ENCODE results near the gene TMEM225B.
"Not testable (repeated sequence)": the region's sequence is repeated elsewhere in the genome, so short reads cannot be mapped to it uniquely, and the experiment has no call there.

The TMEM225B gene, protein sequence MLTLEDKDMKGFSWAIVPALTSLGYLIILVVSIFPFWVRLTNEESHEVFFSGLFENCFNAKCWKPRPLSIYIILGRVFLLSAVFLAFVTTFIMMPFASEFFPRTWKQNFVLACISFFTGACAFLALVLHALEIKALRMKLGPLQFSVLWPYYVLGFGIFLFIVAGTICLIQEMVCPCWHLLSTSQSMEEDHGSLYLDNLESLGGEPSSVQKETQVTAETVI

DNA sequence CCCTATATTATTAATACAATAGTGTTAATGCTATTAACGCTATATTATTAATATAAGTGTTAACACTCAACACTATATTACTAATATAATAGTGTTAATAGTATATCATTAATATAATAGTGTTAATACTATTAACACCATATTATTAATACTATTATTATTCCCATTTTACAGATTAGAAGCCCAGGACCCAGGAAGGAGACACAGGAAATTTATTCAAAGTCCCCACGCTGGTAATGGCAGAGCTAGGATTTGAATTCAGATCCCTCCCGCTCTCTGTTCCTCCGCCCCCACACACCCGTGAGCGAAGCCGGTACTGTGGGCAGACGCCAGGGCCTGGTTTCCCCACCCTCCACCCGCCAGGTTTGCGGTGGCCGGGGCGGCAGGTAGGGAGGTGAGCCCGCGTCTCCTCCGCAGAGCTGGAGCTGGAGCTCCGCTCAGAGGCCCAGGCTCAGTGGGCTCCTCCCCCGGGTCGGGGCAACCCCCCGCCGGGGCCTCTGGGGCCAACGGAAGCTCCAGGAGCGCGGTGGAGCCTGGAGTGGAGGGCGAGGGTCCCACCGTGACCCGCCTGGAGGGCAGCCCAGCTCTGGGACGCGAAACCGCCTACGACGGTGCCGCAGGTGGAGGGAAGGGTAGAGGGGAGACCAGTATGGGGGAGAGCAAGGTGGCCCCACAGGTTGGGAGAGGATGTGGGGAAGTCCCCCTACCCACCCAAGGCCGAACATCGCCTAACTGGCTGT, at the start of gene TMEM225B:
Gene TMEM225B (plus strand): TSS at position 506 of the 740 bp plus-strand sequence. CDS start 6,122 bp downstream, outside the sequence.
- no peak for DNase-seq (ENCODE audit: low spot score)

DNA sequence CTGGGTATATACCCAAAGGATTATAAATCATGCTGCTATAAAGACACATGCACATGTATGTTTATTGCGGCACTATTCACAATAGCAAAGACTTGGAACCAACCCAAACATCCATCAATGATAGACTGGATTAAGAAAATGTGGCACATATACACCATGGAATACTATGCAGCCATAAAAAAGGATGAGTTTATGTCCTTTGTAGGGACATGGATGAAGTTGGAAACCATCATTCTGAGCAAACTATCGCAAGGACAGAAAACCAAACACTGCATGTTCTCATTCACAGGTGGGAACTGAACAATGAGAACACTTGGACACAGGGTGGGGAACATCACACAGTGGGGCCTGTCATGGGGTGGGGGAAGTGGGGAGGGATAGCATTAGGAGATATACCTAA, 48.5 kb upstream of the TMEM225B start:
- not testable (repeated sequence) for DNase-seq (ENCODE audit: low spot score)

DNA sequence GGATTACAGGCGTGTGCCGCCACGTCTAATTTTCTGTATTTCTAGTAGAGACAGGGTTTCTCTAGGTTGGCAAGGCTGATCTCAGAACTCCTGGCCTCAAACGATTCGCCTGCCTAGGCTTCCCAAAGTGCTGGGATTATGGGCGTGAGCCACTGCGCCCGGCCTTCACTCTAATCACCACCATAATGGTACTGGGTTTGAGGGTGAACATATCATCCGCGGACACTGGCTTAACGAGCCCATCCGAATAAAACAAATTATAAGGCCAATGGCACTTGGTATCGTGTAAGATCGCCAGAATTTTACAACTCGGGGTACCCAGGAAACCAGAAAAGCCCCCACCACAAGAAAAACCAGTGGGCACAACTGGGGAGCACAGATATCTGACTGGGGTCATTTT, 46.7 kb upstream of the TMEM225B start:
- no peak for DNase-seq (ENCODE audit: low spot score)

DNA sequence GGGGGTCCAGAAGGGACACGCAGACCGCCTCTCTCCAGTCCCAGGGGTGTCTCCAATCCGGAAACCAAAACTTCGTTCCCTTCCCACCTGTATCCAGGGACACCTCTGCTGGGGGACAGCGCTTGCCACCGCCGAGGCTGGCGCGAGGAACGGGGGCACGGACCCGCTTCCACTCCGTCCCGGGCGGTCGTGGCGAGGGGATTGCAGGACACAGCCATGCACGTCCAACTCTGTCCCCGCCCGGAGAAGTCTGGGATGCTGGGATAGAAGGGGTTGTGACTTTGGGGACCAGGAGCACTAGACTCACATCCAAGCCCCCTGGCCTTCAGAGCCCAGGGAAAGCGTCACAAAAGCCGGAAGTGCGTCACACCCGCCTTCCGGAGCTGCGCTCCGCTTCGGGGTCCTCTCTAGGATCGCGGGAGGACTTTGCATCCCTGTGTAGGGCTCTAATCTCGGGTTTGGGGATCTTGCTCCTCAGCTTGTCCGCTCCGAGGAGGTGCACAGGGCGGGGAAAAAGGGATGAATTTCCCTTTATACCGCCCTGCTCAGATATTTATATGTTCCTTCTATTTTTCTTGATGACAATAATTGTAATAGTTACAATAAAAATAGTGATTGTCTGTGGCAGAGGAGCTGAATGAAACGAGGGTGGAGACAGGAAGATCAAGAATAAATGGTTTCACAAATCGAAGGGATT, 46.2 kb upstream of the TMEM225B start, which contains the start of gene FAM200A:
Gene FAM200A (minus strand): TSS at position 348 of the 697 bp plus-strand sequence. CDS start 3,707 bp downstream, outside the sequence.
- peak; percentile 96 for DNase-seq (ENCODE audit: low spot score)

DNA sequence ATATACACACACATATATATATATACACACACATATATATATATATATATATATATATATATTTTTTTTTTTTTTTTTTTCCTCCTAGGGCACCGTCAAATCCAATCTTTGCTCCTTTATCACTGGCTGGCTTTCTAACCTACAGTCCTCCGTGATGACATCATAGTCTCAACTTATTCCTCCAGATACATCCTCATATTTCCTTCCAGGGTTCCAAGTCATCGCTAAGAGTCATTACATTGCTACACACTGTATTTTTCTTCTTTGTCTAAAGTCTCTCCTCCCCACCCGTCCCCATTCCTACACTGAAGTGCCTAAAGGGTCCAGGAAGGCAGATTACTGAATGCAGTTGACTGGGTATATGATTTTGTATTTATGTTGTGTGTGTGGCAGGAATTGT, 45.0 kb upstream of the TMEM225B start:
- DNase-seq (ENCODE audit: low spot score): no peak

DNA sequence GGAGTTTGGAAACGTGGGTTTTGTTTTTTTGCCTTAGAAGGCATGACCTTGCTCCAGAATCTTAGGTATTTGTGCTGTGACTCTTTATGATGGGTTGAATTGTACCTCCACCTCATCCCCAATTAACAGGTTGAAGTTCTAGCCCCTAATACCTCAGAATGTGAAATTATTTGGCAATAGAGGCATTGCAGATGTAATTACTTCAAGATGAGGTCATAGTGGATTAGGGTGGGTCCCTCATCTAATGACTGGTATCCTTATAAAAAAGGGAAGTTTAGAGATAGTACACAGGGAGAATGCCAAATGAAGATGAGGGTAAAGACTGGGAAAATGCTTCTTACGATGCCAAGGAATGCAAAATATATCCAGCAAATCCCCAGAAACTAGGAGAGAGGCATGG, 43.1 kb upstream of the TMEM225B start:
- no peak for DNase-seq (ENCODE audit: low spot score)

DNA sequence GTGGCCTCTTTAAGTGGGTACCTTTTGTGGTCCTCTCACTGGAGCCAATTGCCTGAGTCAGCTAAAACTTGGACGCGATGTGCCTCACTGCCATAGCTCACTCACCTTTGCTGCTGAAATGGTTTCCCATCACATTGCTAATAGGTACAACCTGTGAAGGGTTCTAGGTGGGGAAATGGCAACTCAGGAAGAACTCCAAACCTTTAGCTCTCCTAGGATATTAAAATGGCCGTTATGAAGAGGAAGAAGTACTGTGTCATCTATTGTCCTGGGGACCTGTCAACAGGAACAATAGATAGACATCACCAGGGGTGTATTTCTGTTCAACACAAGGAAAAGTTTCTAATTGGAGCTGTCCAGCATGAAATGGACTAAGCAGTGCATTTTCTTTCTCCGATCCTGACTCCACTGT, 40.9 kb upstream of the TMEM225B start:
- DNase-seq (ENCODE audit: low spot score): no peak

DNA sequence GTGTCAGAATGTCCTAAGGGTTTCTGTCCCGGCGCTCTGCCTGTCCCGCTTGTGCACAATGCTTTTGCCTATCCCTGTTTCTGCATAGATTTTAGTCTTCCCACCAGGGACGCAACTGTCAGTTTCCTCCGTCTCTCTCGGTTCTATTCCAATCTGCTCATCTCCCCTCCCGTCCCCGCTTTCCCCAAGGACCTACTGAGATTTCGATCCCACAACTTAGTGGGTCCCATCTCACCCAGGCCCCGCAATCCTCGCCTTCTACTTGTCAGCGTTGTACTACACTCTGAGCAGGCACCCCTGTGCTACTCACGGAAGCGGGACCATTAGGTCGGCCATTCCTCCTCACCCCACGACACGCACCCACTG, 40.1 kb upstream of the TMEM225B start:
- DNase-seq (ENCODE audit: low spot score): no peak

DNA sequence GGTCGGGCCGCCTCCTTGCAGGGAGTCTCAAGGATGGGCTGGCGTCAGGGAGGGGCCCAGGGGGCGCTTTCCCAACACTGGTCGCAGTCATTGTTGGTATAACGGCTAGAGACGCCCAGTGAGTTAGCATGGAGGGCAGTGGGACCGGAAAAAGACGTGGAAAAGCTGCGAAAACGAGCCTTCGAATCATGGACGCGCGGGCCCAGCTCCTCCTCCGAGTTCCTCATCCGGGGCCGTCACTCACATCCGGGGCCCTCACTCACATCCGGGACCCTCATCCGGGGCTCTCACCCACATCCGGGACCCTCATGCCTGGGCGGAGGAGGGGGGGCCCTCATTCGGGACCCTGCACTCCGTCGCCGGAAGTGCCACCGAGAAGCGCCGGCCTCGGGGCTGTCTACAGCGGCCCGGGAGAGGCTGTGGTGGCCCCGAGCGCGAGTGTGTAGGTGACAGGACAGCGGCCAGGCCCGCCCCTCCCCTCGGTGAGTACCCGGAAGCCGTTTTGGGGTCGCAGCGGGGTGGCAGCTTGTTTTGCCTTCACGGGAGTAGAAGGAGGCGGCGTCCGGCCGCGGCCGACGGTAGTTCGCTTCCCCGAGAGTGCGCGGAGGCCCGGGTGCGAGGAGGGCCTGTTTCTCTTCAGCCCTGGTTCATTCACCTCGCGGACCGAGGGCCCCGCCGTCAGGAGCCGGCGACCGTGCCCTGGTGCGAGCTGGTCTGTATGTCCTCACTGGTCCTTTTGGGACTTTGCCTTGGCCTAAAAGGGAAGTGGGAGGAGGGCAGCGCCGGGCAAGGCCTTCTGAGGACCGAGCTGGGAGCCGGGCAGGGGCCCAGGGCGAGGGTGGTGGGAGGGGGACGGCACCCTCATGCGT, 39.5 kb upstream of the TMEM225B start, which contains the start of gene ZNF655:
Gene ZNF655 (plus strand): TSS at position 337 of the 869 bp plus-strand sequence. CDS start 1,918 bp downstream, outside the sequence.
- DNase-seq (ENCODE audit: low spot score): no peak

DNA sequence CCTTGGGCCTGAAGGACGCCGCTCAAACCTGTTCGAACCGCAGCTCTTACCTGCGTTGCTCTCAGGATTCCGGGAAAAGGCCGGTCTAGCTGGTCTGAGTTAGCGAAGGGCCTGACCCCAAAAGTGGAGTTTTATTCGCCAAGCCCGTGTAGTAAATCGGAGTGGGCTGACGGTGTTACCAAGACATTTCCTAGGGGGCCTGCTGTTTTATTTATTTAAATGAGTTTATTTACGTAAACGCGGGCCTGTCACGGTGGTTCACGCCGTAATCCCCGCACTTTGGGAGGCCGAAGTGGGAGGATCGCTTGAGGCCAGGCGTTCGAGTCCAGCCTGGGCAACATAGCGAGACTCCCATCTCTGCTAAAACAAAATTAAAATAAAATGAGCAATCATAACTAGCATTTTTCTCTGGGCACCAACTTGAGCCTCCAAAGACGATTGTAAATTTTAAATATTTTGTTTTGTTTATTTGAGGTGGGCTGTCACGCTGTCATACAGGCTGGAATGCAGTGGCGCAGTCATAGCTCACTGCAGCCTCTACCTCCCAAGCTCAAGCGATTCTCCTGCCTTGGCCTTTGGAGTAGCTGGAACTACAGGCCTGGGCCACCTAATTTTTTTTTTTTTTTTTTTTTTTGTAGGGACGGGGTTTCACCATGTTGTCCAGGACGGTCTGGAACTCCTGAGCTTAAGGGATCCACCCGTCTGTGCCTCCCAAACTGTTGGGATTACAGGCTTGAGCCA, 38.7 kb upstream of the TMEM225B start:
- DNase-seq (ENCODE audit: low spot score): no peak

DNA sequence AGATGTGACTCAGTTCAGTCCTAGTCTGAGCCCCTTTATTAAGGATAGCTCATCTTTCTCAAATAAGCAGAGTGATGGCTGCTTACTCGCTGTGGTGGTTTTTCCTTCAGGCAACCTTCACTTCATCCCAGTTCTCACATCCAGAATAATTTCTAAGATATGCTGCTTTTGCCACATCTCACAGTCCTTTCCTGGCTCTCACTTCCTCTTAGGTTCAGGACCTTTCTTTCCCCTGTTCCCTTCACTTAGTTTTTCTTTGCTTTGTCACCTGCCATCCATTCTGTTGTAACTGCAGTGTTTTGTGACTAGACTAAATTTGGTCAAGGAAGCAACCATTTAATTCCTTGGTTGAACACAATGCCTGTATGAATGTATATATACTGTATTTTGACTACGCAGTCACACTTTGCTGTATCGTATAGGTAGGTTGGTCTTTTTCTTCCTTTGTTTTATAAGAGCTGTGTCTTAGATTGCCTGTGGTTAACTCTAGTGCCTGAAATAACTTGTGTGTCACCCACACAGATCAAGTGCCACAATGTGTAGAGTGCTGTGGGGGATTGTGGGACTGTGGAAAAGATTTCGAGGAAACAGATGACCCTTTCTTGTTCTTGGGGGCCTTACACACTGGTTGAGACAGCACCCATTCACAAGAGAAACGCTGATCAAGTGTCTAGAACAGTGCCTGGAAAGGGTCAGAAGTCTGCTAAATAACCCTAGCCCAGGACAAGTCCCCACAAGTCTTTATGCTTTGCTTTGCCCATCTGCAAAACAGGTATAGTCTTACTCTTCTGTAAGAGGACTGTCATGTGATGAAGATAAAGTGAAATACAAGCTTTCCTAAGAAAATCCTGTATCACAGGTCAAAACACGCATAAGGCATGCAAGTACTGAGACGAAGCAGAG, 37.0 kb upstream of the TMEM225B start:
- no peak for DNase-seq (ENCODE audit: low spot score)

DNA sequence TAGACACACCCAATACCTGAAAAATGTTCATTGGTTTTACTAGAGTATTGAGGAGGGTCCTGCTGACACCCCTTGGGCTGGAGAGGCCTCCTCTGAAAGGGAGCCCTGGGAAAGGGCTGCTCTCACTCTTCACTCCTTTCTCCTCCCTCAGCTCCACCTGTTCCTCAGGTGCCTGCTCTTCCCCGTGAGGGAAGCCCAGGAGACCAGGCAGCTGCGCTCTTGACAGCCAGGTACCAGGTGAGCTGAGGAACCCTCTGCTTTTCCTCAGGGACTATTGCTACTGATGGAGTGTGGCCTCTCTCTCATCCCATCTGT, 36.4 kb upstream of the TMEM225B start:
- no peak for DNase-seq (ENCODE audit: low spot score)

DNA sequence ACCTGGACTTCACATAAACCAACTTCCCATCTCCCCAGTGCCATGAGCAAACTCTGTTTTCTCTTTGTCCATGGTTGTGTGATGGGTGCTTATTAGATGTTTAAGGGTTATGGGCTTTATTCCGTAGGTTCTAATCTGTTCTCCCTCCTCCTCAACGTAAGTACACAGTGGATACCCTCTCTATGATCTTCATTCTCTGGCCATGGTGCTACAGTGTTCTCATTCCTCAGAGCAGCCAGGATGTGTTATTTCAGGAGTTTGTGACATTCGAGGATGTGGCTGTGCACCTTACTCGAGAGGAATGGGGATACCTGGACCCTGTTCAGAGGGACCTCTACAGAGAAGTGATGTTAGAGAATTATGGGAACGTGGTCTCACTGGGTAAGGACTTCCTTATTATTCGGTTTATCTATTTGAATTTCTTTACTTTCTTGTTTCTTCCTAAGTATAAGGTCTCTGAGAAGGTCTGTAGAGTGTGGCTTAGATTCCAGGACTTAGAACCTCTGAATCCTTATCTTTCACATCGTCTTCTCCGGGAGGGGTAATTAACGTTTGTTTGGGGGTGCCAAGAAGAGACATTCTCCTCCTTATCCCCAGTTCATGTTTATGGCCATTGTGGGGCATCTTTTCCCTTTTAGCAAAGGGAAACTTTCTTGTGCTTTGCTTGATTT, 35.8 kb upstream of the TMEM225B start:
- no peak for DNase-seq (ENCODE audit: low spot score)

DNA sequence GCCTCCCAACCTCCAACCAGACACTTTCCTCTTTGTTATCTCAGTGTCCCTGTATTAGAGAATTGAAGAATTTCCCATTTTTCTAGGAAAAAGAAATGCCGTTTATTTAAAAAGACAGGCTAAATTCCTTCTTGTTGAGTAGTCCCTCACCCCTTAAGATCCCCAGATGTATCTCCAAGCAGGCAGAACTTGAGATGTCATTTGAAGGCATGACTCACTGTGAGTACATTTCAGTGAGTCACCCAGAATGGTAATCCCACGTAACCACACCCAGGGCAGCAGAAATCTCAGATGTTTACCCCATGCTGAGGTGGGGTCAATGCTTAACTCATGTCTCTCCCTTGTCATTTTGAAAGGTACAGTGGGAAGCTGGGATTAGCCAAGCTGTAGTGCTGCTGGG, 35.2 kb upstream of the TMEM225B start:
- peak; percentile 96 for DNase-seq (ENCODE audit: low spot score)

DNA sequence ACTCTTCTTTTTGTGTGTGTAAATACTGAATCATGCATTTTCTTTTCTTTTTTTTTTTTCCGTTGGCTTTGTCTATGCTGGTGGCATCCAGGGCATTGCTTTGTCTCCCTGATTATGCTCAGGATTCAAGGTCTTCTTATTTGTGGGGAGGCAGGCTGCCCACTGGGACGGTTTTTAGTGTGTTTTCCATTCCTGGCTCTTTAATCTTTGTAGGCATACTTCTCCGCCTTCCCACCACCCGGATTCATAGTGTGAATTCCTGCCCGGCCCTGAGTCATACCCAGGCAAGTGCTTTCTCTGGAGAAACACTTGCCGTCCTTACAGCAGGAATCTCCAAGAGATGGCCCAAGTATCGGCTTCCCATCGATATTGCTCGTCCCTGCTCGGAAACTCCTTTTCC, 34.4 kb upstream of the TMEM225B start:
- peak; percentile 74 for DNase-seq (ENCODE audit: low spot score)

DNA sequence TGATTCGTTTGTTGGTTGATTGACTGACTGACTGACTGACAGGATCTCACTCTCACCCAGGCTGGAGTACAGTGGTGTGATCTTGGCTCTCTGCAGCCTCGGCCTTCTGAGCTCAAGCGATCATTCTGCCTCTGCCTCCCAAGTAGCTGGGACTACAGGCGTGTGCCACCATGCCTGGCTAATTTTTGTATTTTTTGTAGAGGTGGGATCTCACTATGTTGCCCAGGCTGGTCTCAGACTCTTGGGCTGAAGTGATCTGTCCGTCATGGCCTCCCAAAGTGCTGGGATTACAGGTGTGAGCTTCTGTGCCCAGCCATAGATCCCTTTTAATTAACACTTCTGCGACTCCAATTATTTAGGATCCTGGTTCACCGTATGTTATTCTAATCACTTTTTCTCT, 29.3 kb upstream of the TMEM225B start:
- DNase-seq (ENCODE audit: low spot score): not testable (repeated sequence)

DNA sequence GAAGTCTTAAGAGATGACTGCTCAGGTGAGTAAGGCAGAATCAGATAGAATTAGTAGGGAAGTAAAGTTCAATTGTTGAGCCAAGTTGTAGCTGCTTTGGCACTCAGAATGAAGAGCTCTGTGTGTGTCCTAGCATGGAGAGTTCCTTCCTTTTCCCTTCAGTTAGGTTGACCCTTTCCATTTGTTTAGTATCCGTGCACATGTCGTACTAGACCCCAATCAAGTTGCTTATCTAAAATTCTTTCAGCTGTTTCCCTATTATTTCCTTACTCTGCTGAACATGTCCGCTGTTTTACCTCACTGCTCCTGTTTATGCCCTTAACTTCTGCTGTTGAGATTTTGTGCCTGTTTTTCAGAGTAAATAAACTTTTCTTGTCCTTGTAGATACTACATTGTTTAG, 26.3 kb upstream of the TMEM225B start:
- no peak for DNase-seq (ENCODE audit: low spot score)

DNA sequence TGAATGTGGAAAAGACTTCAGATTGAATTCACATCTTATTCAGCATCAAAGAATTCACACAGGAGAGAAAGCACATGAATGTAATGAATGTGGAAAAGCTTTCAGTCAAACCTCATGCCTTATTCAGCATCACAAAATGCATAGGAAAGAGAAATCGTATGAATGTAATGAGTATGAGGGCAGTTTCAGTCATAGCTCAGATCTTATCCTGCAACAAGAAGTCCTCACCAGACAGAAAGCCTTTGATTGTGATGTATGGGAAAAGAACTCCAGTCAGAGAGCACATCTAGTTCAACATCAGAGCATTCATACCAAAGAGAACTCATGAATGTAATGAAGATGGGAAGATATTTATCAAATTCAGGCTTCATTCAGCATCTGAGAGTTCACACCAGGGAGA, 24.8 kb upstream of the TMEM225B start:
- no peak for DNase-seq (ENCODE audit: low spot score)

DNA sequence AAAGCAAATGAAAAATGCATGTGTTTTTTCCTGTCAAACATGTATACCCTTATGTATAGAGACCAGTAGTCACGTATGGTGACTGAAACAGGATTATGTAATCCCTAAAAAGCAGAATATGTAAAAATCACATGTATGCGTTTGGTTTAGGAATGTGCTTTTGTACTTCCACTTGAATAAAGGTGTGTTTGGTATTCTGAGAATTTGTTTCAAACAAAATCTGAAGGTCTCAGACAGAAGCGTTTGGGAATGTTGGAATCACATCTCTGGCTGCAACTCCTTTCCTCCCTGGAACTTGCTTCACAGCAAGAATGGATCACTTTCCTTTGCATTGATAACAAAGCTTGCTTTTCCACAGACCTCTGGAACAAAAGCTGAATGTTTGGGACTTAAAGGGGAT, 21.8 kb upstream of the TMEM225B start:
- no peak for DNase-seq (ENCODE audit: low spot score)

Data from SW480 (cell line).